NCI-H526 (cell line): ENCODE data around the gene UNC119B.
A peak's percentile ranks its signal among the peaks of the same experiment; 100 is the strongest.

Experiments
- DNase-seq, 2 experiments: peaks; one replicate each; lab custom pipeline; 2025; lab: John Stamatoyannopoulos, UW

UNC119B gene

GRCh38 chr12:120687578-120688289 is 22.5 kb upstream of the UNC119B start:
- peak in 1 of 2 experiments; percentile 33 for DNase-seq

DNA sequence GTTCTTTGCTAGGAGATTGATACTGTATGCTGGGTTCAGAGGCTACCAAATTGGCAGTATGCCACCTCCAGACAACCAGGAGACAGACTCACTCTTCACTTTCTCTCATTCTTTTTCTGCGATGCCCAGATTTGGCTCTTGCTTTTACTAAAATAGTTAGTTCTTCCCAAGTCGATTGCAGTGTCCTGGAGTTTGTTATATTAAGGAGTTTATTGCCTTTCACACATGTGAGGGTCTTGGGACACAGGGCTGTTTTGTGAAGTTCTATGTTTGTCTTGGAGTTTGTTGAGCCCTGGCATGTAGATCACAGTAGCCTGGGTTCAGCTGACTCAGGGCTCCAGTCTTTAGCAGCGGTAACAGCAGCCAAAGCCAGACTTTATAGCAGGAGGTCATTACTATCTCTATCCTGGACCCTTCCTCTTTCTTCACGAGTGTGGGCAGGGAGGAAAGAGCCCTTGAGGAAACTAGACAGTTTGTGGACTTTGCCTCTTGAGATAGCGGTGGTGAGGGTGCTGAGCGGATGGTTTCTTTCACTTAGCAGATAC is 21.7 kb upstream of the UNC119B start:
- no peak for DNase-seq

- DNase-seq = no peak
These were observed 20.7 kb upstream of the UNC119B start for GRCh38 chr12:120689397-120690082.

DNA sequence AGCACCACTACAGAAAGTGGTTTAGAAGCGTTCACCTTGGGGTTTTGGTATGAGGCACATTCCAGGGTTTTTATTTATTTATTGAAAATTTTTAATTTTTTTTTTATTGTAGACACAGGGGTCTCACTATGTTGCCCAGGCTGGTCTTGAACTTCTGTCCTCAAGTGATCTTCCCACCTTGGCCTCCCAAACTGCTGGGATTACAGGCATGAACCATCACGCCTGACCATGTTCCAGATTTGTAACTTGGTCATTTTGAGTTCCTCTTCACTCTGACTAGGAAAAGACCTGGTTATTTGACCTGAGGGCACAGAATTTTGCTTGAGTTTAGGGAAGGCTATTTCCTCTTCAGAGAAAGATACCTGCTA is 20.2 kb upstream of the UNC119B start:
- DNase-seq = no peak

GRCh38 chr12:120690978-120691377 is 19.3 kb upstream of the UNC119B start:
- DNase-seq = no peak

GRCh38 chr12:120692524-120693033 is 17.7 kb upstream of the UNC119B start:
- no peak for DNase-seq

DNA sequence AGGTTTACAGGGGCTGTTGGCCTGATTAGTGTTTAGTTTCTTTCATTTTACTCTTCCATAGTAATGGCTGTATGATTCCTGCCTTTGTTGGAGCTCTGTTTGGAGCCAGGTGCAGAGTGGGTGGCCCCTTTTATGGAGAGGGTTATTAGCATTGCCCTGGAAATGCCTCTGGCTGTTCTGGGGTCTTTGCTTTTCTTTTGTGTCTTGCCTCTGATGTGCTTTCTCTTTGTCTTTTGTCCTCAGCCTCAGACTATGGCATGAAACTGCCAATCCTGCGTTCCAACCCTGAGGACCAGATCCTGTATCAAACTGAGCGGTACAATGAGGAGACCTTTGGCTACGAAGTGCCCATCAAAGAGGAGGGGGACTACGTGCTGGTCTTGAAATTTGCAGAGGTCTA is 16.4 kb upstream of the UNC119B start:
- no peak for DNase-seq

DNA sequence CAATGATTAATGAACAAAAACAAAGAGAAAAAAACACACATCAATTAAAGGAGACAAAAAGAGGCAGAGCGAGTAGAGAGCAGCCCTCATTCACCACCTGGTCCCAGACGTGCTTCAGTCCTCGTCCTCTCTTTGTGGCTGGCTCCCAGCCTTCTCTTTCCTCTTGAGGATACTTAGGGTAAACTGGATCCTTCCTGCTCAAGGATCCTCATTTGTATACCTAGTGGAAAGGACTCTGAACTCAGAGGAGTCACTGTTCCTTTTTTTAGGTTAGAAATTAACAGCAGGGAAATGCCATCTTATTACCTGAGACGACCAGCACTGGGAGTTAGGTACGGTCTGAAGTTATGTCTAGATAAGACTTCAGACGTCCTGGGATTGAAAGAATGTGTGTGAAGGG is 13.6 kb upstream of the UNC119B start:
- no peak for DNase-seq

- no peak for DNase-seq
These were observed 12.9 kb upstream of the UNC119B start for GRCh38 chr12:120697344-120697743.

- DNase-seq = no peak
These were observed 11.6 kb upstream of the UNC119B start for GRCh38 chr12:120698665-120699064.

DNA sequence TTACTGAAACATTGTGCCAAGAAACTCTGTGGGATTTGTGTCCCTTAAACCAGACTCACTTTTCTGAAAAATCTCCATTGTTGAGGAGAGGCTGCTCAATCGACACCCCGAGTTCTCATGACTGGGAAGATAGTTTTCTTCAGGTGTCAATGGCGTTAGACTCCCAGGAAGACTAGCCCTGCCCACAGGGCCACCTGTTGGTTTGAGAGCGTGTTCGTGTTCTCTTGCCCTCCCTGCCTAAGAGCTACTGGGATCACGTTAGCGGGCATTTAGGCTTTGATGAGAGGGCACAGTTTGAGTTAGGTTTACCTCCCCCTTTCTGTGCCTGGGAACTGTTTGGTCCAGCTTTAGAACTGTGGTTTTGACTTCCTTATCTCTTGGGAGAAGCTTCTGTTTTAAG is 10.7 kb upstream of the UNC119B start:
- DNase-seq = no peak

- no peak for DNase-seq
These were observed 9.4 kb upstream of the UNC119B start for GRCh38 chr12:120700886-120701285.

DNA sequence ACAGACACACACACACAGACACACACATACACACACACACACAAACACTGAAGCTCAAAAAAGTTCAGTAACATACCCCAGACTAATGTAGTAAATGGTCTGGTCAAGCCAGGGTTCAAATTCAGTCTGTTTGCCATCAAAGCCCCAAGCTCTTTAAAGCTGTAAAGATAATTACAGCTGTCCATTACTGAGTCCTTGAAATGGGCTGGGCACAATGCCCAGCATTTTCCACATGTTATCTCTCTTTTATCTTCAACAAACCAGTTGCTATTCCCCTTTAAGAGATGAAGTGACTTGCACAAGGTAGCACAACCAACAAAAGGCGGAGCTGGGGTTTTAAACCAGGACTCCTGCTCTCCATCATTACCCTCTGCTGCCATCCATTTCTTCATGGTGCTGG is 7.6 kb upstream of the UNC119B start:
- no peak for DNase-seq

DNA sequence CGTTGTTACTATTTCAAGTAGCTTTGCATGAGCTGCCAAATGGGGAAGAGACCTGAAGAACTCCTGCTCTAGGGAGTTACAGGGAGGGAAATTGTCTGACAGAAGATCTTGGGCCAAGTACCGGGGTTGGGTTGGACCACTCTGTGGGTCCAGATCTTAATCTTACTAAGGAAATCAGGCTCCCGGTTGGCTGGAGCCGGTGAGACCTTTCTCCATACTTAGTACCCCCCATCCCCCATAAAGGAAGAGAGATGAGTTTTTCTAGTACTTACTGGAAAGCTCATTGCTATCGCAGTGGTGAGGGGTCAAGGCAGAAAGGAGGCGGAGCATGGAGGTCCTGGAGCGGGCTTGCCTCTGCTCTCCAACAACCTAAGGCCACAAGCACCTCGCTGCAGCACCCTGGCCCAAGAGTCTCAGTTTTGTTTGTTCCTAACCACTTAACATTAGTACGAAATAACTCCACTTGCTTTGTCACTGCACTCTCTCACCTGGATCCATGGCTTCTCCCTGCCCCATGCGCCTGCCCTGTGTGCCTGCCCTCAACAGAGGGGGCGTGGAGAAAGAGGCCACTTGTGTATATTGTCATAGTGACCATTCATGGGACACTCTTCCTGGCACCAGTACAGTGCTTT is 6.8 kb upstream of the UNC119B start:
- DNase-seq = no peak

- DNase-seq = no peak
These were observed 4.6 kb upstream of the UNC119B start for GRCh38 chr12:120705618-120706017.

DNA sequence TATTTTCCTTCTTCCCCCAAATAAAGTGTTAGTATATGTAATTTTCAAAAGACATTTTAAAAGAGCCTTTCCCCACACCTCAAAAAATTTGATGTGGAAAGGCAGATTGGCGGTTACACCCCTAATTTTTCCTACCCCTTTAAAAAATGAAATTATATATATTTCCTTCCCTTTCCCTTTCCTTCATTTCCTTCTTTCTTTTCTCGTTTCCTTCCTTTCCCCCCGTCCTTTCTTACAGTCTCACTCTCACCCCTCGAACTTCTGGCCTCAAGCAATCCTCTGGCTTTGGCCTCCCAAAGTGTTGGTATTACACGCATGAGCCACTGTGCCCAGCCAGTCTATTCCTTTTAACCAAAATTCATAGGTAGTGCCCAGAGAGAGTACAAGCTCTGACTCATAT is 4.2 kb upstream of the UNC119B start:
- no peak for DNase-seq

- DNase-seq = no peak
These were observed 1.6 kb upstream of the UNC119B start for GRCh38 chr12:120708651-120709050.

DNA sequence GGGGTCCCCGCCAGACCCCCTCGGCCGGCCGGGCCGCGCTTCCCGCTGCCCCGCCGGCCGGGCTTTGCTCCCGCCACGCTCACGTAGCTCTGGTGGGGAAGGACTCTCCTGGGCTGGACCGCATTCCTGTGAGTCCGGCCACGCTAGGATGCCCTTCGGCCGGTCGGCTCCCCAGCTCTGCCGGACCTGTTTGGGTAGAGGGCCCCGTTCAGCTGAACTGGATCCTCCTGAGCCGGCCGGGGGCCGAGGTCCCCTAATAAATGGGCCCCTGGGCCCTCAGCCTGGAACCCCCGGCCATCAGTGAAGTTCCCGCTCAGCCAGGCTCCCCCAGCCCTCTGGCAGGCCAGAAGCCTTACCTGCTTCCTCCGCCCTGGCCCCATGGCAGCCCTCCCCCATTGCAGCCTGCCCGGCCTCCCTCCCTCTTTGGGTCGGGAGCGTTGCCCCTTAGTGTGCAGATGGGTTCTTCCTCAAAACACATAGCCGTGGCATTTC is 593 bp downstream of the UNC119B start:
- DNase-seq = peak in 1 of 2 experiments; percentile 45

GRCh38 chr12:120711411-120711810 is 1.2 kb downstream of the UNC119B start:
- peak in 1 of 2 experiments; percentile 52 for DNase-seq

DNA sequence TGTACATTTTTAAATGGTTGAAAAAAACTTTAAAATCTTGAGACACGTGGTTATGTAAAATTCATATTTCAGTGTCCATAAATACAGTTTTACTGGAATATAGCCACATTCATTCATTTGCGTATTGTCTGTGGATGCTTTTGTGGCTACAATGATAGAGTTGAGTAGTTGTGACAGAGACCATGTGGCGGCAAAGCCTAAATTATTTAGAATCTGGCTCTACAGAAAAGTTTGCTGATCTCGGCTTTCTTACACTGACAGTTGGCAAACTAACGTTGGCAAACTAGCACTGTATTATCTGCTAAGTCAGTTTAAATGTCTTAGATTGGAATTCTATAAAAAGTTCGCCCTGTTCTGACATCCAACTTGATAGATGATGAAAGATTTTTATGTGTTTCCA is 2.4 kb downstream of the UNC119B start:
- no peak for DNase-seq

GRCh38 chr12:120713861-120714482 is 3.7 kb downstream of the UNC119B start:
- DNase-seq = peak; percentile 54 to 85

GRCh38 chr12:120718055-120718454 is 7.8 kb downstream of the UNC119B start:
- no peak for DNase-seq
